ENCODE results near the gene THAP4. TPM values are rescaled to one million over a fixed set of nuclear protein-coding genes. Genes with fewer than 3 reads are reported as not detected.

The THAP4 gene
- total and polyA plus RNA-seq, 2 of the 13 experiments (the other 11 are each of a cell fraction or from before 2014, with no cell fraction given) = 59.7 to 75.7 TPM

DNA sequence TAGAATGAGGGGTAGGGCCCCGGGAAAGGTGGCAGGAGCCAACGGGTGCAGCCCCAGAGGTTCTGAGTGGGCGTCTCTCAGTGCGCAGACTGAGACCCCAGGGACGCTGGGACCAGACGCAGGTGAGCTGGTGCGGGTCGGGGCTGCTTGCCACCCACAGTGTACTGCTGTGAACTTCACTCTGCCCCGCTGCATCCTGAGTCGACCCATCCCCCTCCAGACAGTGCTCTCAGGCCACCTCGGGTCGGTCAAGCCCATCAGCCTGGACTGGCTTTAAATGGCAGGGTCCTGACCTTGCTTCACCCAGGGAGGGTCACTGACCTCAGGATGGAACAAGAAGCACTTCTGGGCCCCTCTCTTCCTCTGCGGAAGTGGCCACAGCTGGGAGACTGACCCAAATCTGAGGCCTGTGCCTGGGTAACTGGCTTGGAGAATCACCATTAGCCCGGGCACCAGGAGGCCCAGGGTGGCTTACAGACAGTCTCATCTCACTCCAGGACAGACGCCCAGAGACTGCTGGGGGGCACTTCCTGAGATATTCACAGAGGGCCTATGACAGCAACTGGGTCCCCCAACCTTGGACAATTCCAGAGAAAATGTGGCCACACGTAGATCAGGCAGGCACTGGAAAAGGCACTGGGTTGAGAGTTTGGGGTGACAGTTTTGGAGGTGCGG lies 102.1 kb downstream of the THAP4 start:
- intact Hi-C loops (cut with micrococcal nuclease; ENCODE audit: unreplicated experiment) (no loop called here), in situ Hi-C loops (cut with HindIII; ENCODE audit: extremely low pct_ligation_motif_present, low pct_unique_long_range_greater_than_20kb) (no loop called here)
- Histone ChIP-seq H3K27me3 (ENCODE audit: control insufficient read depth in 1 of 2, insufficient read depth in 2 of 2, low read length in 2 of 2) (peaks cover 2 to 37% of the 10 kb centered on the region in 2 experiments; a peak in 4 of 5 replicates), H2AFZ (ENCODE audit: low read length) (no peak overlapping the region), H3K4me1 (ENCODE audit: insufficient read depth, low read length) (peaks cover 90% of the 10 kb centered on the region), H3K4me3 (replicated peaks in 1 of 3; ENCODE audit: insufficient read depth in 1 of 3, low read depth in 2 of 3, low read length in 3 of 3) (peak overlapping the region in 1 of 3 experiments; percentile 54; a peak in 2 of 6 replicates), H3K79me2 (ENCODE audit: insufficient read depth, low read length) (no peaks in the 10 kb centered on the region), H3K9ac (ENCODE audit: insufficient read depth, low read depth, low read length) (peak overlapping the region; percentile 5; the same call in 1 of the 2 replicates), H3K36me3 (replicated peaks in 1 of 2; ENCODE audit: control insufficient read depth in 1 of 2, insufficient read depth in 2 of 2, low read length in 2 of 2) (no peaks in the 10 kb centered on the region), H3K9me3 (ENCODE audit: low read length) (no peaks in the 10 kb centered on the region), H3K4me2 (ENCODE audit: low read depth, low read length) (peak overlapping the region; percentile 70), H3K27ac (ENCODE audit: extremely low read length, insufficient read depth, low read length) (no peak overlapping the region), H4K20me1 (ENCODE audit: insufficient read depth, low read length) (no peaks in the 10 kb centered on the region)
- no TSS peak for BruUV-seq (replicated peaks)
- WGBS (ENCODE audit: low lambda C conversion rate) = 19% methylated on average over 8 of the region's 17 CpGs
- DNase-seq (ENCODE audit: low spot score) (no peak), FAIRE-seq (no peak), ATAC-seq (peak; percentile 54)
- ChIA-PET CTCF (ENCODE audit: low intra/inter-chr PET ratio, low total read pairs) (no interaction called here), POLR2A (interaction anchor here (1.4 to 2.3 kb wide), 3 partner anchors 20 to 152 kb away, joined by 3 to 11 read pairs (median 4); partner anchors contain the start of genes DTYMK and STK25)
- TF ChIP-seq, protein P1, sequence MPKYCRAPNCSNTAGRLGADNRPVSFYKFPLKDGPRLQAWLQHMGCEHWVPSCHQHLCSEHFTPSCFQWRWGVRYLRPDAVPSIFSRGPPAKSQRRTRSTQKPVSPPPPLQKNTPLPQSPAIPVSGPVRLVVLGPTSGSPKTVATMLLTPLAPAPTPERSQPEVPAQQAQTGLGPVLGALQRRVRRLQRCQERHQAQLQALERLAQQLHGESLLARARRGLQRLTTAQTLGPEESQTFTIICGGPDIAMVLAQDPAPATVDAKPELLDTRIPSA (CRISPR knock-in tag; IDR thresholded peaks at IDR 0.05; ENCODE audit: borderline replicate concordance) = no peak; the same call in 1 of the 2 replicates
- TF ChIP-seq KAT2B (IDR thresholded peaks at IDR 0.05; ENCODE audit: borderline replicate concordance, low read depth, low read length) = no peak
- TF ChIP-seq GTF2F1 (IDR thresholded peaks at IDR 0.05; ENCODE audit: low read length) = no peak
- TF ChIP-seq YEATS4 (CRISPR knock-in tag; IDR thresholded peaks at IDR 0.05; ENCODE audit: borderline replicate concordance) = no peak
- TF ChIP-seq, protein P2, sequence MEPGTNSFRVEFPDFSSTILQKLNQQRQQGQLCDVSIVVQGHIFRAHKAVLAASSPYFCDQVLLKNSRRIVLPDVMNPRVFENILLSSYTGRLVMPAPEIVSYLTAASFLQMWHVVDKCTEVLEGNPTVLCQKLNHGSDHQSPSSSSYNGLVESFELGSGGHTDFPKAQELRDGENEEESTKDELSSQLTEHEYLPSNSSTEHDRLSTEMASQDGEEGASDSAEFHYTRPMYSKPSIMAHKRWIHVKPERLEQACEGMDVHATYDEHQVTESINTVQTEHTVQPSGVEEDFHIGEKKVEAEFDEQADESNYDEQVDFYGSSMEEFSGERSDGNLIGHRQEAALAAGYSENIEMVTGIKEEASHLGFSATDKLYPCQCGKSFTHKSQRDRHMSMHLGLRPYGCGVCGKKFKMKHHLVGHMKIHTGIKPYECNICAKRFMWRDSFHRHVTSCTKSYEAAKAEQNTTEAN (CRISPR knock-in tag; conservative IDR thresholded peaks at IDR 0.05) = no peak
- TF ChIP-seq, protein P3, sequence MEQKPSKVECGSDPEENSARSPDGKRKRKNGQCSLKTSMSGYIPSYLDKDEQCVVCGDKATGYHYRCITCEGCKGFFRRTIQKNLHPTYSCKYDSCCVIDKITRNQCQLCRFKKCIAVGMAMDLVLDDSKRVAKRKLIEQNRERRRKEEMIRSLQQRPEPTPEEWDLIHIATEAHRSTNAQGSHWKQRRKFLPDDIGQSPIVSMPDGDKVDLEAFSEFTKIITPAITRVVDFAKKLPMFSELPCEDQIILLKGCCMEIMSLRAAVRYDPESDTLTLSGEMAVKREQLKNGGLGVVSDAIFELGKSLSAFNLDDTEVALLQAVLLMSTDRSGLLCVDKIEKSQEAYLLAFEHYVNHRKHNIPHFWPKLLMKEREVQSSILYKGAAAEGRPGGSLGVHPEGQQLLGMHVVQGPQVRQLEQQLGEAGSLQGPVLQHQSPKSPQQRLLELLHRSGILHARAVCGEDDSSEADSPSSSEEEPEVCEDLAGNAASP (CRISPR knock-in tag; IDR thresholded peaks at IDR 0.05; ENCODE audit: borderline replicate concordance) = peak; percentile 94
- TF ChIP-seq, protein P4, sequence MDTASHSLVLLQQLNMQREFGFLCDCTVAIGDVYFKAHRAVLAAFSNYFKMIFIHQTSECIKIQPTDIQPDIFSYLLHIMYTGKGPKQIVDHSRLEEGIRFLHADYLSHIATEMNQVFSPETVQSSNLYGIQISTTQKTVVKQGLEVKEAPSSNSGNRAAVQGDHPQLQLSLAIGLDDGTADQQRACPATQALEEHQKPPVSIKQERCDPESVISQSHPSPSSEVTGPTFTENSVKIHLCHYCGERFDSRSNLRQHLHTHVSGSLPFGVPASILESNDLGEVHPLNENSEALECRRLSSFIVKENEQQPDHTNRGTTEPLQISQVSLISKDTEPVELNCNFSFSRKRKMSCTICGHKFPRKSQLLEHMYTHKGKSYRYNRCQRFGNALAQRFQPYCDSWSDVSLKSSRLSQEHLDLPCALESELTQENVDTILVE (CRISPR knock-in tag; IDR thresholded peaks at IDR 0.05) = no peak
- no peak for TF ChIP-seq ELF4 (CRISPR knock-in tag; IDR thresholded peaks at IDR 0.05; ENCODE audit: borderline replicate concordance)
- no peak for TF ChIP-seq TGIF2 (CRISPR knock-in tag; IDR thresholded peaks at IDR 0.05)
- TF ChIP-seq PHF21A (CRISPR knock-in tag; IDR thresholded peaks at IDR 0.05) = peak; percentile 57
- TF ChIP-seq, protein P5, sequence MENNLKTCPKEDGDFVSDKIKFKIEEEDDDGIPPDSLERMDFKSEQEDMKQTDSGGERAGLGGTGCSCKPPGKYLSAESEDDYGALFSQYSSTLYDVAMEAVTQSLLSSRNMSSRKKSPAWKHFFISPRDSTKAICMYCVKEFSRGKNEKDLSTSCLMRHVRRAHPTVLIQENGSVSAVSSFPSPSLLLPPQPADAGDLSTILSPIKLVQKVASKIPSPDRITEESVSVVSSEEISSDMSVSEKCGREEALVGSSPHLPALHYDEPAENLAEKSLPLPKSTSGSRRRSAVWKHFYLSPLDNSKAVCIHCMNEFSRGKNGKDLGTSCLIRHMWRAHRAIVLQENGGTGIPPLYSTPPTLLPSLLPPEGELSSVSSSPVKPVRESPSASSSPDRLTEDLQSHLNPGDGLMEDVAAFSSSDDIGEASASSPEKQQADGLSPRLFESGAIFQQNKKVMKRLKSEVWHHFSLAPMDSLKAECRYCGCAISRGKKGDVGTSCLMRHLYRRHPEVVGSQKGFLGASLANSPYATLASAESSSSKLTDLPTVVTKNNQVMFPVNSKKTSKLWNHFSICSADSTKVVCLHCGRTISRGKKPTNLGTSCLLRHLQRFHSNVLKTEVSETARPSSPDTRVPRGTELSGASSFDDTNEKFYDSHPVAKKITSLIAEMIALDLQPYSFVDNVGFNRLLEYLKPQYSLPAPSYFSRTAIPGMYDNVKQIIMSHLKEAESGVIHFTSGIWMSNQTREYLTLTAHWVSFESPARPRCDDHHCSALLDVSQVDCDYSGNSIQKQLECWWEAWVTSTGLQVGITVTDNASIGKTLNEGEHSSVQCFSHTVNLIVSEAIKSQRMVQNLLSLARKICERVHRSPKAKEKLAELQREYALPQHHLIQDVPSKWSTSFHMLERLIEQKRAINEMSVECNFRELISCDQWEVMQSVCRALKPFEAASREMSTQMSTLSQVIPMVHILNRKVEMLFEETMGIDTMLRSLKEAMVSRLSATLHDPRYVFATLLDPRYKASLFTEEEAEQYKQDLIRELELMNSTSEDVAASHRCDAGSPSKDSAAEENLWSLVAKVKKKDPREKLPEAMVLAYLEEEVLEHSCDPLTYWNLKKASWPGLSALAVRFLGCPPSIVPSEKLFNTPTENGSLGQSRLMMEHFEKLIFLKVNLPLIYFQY (CRISPR knock-in tag; IDR thresholded peaks at IDR 0.05; ENCODE audit: borderline replicate concordance) = peak; percentile 54; the same call in 1 of the 2 replicates
- TF ChIP-seq NR2F1 (CRISPR knock-in tag; IDR thresholded peaks at IDR 0.05) = peak in 1 of 2 experiments; percentile 82; a peak in 1 of 4 replicates
- no peak for TF ChIP-seq MBNL3 (CRISPR knock-in tag; conservative IDR thresholded peaks at IDR 0.05)
